B cell (primary cell): ENCODE measurements around the gene TRAF4. TPM values are rescaled to one million over a fixed set of nuclear protein-coding genes. Genes with fewer than 3 reads are reported as not detected.

Experiments
- ATAC-seq: fragments of 200-7000 bp; cut with Tn5 transposase; one replicate; pipeline ENCODE4 v1.10.0; 2021; ENCODE audit warnings: low read depth, mild to moderate bottlenecking, moderate number of reproducible peaks, moderate library complexity
- CTCF ChIA-PET: fragments of 350-600 bp; sonication (Branson Sonifier 250); formaldehyde crosslinking; loops from one replicate; lab custom pipeline; 2021; ENCODE audit warnings: antibody characterized with exemption, inconsistent platforms; lab: Charles Lee
- POLR2A ChIA-PET: fragments of 350-600 bp; sonication (Branson Sonifier 250); formaldehyde crosslinking; loops from one replicate; lab custom pipeline; 2021; ENCODE audit warnings: antibody characterized with exemption; lab: Charles Lee
- DNase-seq: peaks from one replicate; pipeline ENCODE4 v3.0.0; 2013
- H2AFZ ChIP-seq: 2 replicates; pipeline ENCODE4 v1.6.1; 2012; ENCODE audit warnings: mild to moderate bottlenecking, low read depth, low read length; ENCODE audit not compliant: insufficient read depth, poor library complexity, severe bottlenecking
- H3K27ac ChIP-seq, 2 donors: 1 replicate in 1 of 2; 2 replicates in 1 of 2; pipeline ENCODE4 v1.5.1; 2012 to 2013; ENCODE audit warnings: low read length in 2 of 2, mild to moderate bottlenecking in 2 of 2, moderate library complexity in 1 of 2
- H3K27me3 ChIP-seq, 4 experiments: fragments of 200-600 bp in 1 of 4; sonication (generic) in 1 of 4; replicated peaks in 1 of 4; 1 replicate in 2 of 4; 2 replicates in 2 of 4; pipeline versions ENCODE4 v1.6.1 to v1.7.0; 2013 to 2016; ENCODE audit warnings: low read length in 3 of 4, mild to moderate bottlenecking in 2 of 4, mixed read lengths in 1 of 4, moderate library complexity in 1 of 4; ENCODE audit not compliant: insufficient read depth in 4 of 4, control insufficient read depth in 3 of 4; ENCODE audit errors: control extremely low read depth in 1 of 4
- H3K36me3 ChIP-seq, 2 experiments: replicated peaks in 1 of 2; 1 replicate in 1 of 2; 2 replicates in 1 of 2; pipeline versions ENCODE4 v1.6.1 to v1.7.1; 2013; ENCODE audit warnings: low read length in 1 of 2; ENCODE audit not compliant: insufficient read depth in 2 of 2, control insufficient read depth in 1 of 2; ENCODE audit errors: control extremely low read depth in 1 of 2, extremely low read depth in 1 of 2
- H3K4me1 ChIP-seq, 2 donors: fragments of 200-600 bp in 1 of 2; sonication (generic) in 1 of 2; 1 replicate in 1 of 2; 2 replicates in 1 of 2; pipeline versions ENCODE4 v1.5.1 to v1.6.1; 2013 to 2017; ENCODE audit warnings: low read length in 2 of 2; ENCODE audit not compliant: control insufficient read depth in 2 of 2, insufficient read depth in 2 of 2
- H3K4me2 ChIP-seq: replicated peaks from 2 replicates; pipeline ENCODE3; 2012; ENCODE audit warnings: mild to moderate bottlenecking, low read depth, low read length; ENCODE audit not compliant: poor library complexity, severe bottlenecking
- H3K4me3 ChIP-seq, 5 experiments: fragments of 200-600 bp in 1 of 5; sonication (generic) in 1 of 5; 1 replicate in 3 of 5; 2 replicates in 2 of 5; pipeline versions ENCODE4 v1.5.1 to v1.7.0; 2011 to 2016; ENCODE audit warnings: low read length in 4 of 5, mild to moderate bottlenecking in 4 of 5, low read depth in 2 of 5, control low read depth in 1 of 5, moderate library complexity in 1 of 5; ENCODE audit not compliant: insufficient read depth in 1 of 5; ENCODE audit errors: control extremely low read depth in 1 of 5, extremely low read depth in 1 of 5
- H3K79me2 ChIP-seq: fragments of 200-600 bp; sonication (generic); one replicate; pipeline ENCODE4 v1.6.0; 2016; ENCODE audit warnings: low read length; ENCODE audit not compliant: control insufficient read depth, insufficient read depth
- H3K9ac ChIP-seq: fragments of 200-600 bp; sonication (generic); 2 replicates; pipeline ENCODE4 v1.6.1; 2017; ENCODE audit warnings: mild to moderate bottlenecking, low read length, moderate library complexity
- H3K9me3 ChIP-seq, 3 donors: one replicate each; pipeline versions ENCODE4 v1.6.1 to v1.7.1; 2013; ENCODE audit warnings: low read length in 2 of 3; ENCODE audit not compliant: control insufficient read depth in 2 of 3, insufficient read depth in 1 of 3; ENCODE audit errors: control extremely low read depth in 1 of 3
- H4K20me1 ChIP-seq: 2 replicates; pipeline ENCODE4 v1.6.0; 2012; ENCODE audit warnings: mild to moderate bottlenecking, low read length; ENCODE audit not compliant: insufficient read depth, control insufficient read depth, poor library complexity, severe bottlenecking
- H3K27ac Mint-ChIP-seq: one replicate; pipeline ENCODE4 v1.8.0; 2021; ENCODE audit warnings: mixed read lengths
- H3K27me3 Mint-ChIP-seq: one replicate; pipeline ENCODE4 v1.8.0; 2021; ENCODE audit warnings: mixed read lengths
- H3K4me1 Mint-ChIP-seq: one replicate; pipeline ENCODE4 v1.8.0; 2021; ENCODE audit warnings: mixed read lengths
- H3K4me3 Mint-ChIP-seq: one replicate; pipeline ENCODE4 v1.8.0; 2021; ENCODE audit warnings: mixed read lengths
- H3K9me3 Mint-ChIP-seq: one replicate; pipeline ENCODE4 v1.8.0; 2022; ENCODE audit warnings: mixed read lengths; ENCODE audit not compliant: insufficient read depth
- CTCF ChIP-seq: fragments of 200-600 bp; IDR thresholded peaks from one replicate; pipeline ENCODE4 v1.8.0; 2022; ENCODE audit warnings: antibody characterized with exemption, mild to moderate bottlenecking
- EZH2 ChIP-seq: IDR thresholded peaks from 2 replicates; pipeline ENCODE4 v1.6.1; 2012; ENCODE audit warnings: borderline replicate concordance, low read depth, mild to moderate bottlenecking, moderate library complexity, low read length; ENCODE audit not compliant: insufficient read depth, poor library complexity, severe bottlenecking
- WGBS: methylation state at CpG from one replicate; pipeline ENCODE4 v1.1.5; 2013; ENCODE audit warnings: missing lambda C conversion rate; ENCODE audit not compliant: insufficient coverage; 5-methylcytosine and 5-hydroxymethylcytosine counted together
- intact Hi-C: fragments of 100-400 bp; cut with micrococcal nuclease; formaldehyde crosslinking; loops from one replicate; pipeline ENCODE4 v1.10.0; 2022
- polyA plus RNA-seq: library from polyadenylated mRNA; depleted of rRNA; stranded (reverse); fragments of >200 nt; gene quantifications from 2 replicates; pipeline ENCODE4 v1.2.3, GENCODE V29; 2012
- total RNA-seq, 2 donors: library from RNA; stranded (reverse); fragments of 120-200 nt in 1 of 2; gene quantifications; 1 replicate in 1 of 2; 2 replicates in 1 of 2; pipeline versions ENCODE4 v1.2.3 to v1.2.4, GENCODE V29; 2013 to 2022

The TRAF4 gene
- total and polyA plus RNA-seq, 2 donors (not counting 1 experiment from before 2014, with no cell fraction given) = 226 to 683 TPM

- TF ChIP-seq EZH2 (no peak), CTCF (no peak)
- Histone ChIP-seq H3K79me2 (peaks cover 27% of the 10 kb centered on the region), H3K4me3 (no peak overlapping the region), H3K9me3 (no peaks in the 10 kb centered on the region), H3K36me3 (peaks cover 0 to 28% of the 10 kb centered on the region in 2 experiments), H3K4me1 (peaks cover 47 to 62% of the 10 kb centered on the region in 2 donors), H4K20me1 (peaks cover 35% of the 10 kb centered on the region), H3K27ac (peak overlapping the region in 1 of 2 donors; percentile 56), H3K4me2 (peak overlapping the region; percentile 85), H3K27me3 (peaks cover 0 to 8% (median 2%) of the 10 kb centered on the region in 4 experiments), H3K9ac (no peak overlapping the region), H2AFZ (peak overlapping the region; percentile 85)
- POLR2A ChIA-PET = interaction anchor here (1.0 kb wide), 1 partner anchor 28 kb away, joined by 7 read pairs; no protein-coding TSS in a partner anchor
- 53% methylated on average over 12 of the region's 18 CpGs for WGBS
- H3K4me1 Mint-ChIP-seq = peaks cover 48% of the 10 kb centered on the region
- intact Hi-C loops = loop anchor here (1.0 to 10.0 kb wide), 10 partner anchors 7 to 574 kb away; partner anchors contain the start of genes ALDOC, BLTP2, ERAL1 and NEK8
- H3K9me3 Mint-ChIP-seq = no peaks in the 10 kb centered on the region
- H3K27me3 Mint-ChIP-seq = no peaks in the 10 kb centered on the region
- H3K4me3 Mint-ChIP-seq = peak overlapping the region; percentile 86
- ATAC-seq (no peak), DNase-seq (peak; percentile 41)
- H3K27ac Mint-ChIP-seq = peak overlapping the region; percentile 89
- CTCF ChIA-PET = interaction anchor here (0.9 to 15.9 kb wide), 4 partner anchors 7 to 176 kb away, joined by 3 to 1020 read pairs (median 6); partner anchors contain the start of genes PROCA1 and TRAF4
Measured at GRCh38 chr17:28718333-28719020, 25.3 kb upstream of the TRAF4 start.
